Spleen (tissue), 11 donors: Measurements from ENCODE around the gene UTP14C. TPM values are rescaled to one million over a fixed set of nuclear protein-coding genes. Genes with fewer than 3 reads are reported as not detected.

Experiments
- DNase-seq: peaks from one replicate; pipeline ENCODE4 v3.0.0-alpha.2; 2020
- H3K27ac ChIP-seq, 8 donors: fragments of 200-600 bp; sonication (generic) in 7 of 8; 1 replicate in 4 of 8; 2 replicates in 4 of 8; pipeline versions ENCODE4 v1.5.0 to v1.8.0; 2016 to 2021; ENCODE audit warnings: inconsistent platforms in 4 of 8, mild to moderate bottlenecking in 4 of 8, moderate library complexity in 1 of 8
- H3K27me3 ChIP-seq, 7 donors: fragments of 200-600 bp; sonication (generic) in 6 of 7; replicated peaks in 1 of 7; 1 replicate in 4 of 7; 2 replicates in 3 of 7; pipeline versions ENCODE4 v1.5.0 to v1.8.0; 2016 to 2021; ENCODE audit warnings: inconsistent platforms in 3 of 7, mild to moderate bottlenecking in 1 of 7
- H3K36me3 ChIP-seq, 6 donors: fragments of 200-600 bp; sonication (generic) in 5 of 6; 1 replicate in 4 of 6; 2 replicates in 2 of 6; pipeline versions ENCODE4 v1.5.0 to v1.8.0; 2016 to 2021; ENCODE audit warnings: inconsistent platforms in 2 of 6
- H3K4me1 ChIP-seq, 6 donors: fragments of 200-600 bp; sonication (generic) in 5 of 6; 1 replicate in 3 of 6; 2 replicates in 3 of 6; pipeline versions ENCODE4 v1.5.0 to v1.8.0; 2016 to 2021; ENCODE audit warnings: inconsistent platforms in 3 of 6
- H3K4me3 ChIP-seq, 8 donors: fragments of 200-600 bp; sonication (generic) in 7 of 8; 1 replicate in 4 of 8; 2 replicates in 4 of 8; pipeline versions ENCODE4 v1.5.0 to v1.8.0; 2016 to 2021; ENCODE audit warnings: inconsistent platforms in 4 of 8, mild to moderate bottlenecking in 4 of 8, moderate library complexity in 2 of 8
- H3K9me3 ChIP-seq, 8 donors: fragments of 200-600 bp; sonication (generic) in 7 of 8; 1 replicate in 4 of 8; 2 replicates in 4 of 8; pipeline versions ENCODE4 v1.5.0 to v1.8.0; 2016 to 2021; ENCODE audit warnings: inconsistent platforms in 4 of 8
- POLR2A ChIP-seq, 3 donors: fragments of 450-650 bp; IDR thresholded peaks; one replicate each; pipeline ENCODE4 v1.5.1; 2017; ENCODE audit warnings: antibody characterized with exemption in 3 of 3, mild to moderate bottlenecking in 1 of 3
- POLR2AphosphoS5 ChIP-seq, 3 donors: sonication (generic); formaldehyde crosslinking; IDR thresholded peaks; one replicate each; pipeline ENCODE4 v1.5.1; 2017; ENCODE audit warnings: antibody characterized with exemption in 3 of 3
- WGBS, 5 donors: extraction: QIAGEN DNeasy Blood & Tissue Kit in 3 of 5; methylation state at CpG; one replicate each; pipeline versions ENCODE4 v1.1.5 to v1.1.7; 2013 to 2018; 5-methylcytosine and 5-hydroxymethylcytosine counted together
- intact Hi-C: fragments of 100-400 bp; cut with DNase I; formaldehyde crosslinking; loops from one replicate; pipeline ENCODE4 v1.15.0; 2023; ENCODE audit warnings: low total_unique reads
- polyA plus RNA-seq, 3 donors: library from polyadenylated mRNA; stranded (reverse); fragments of 200-250 nt; gene quantifications; one replicate each; pipeline ENCODE4 v1.2.1, GENCODE V29; 2013
- total RNA-seq, 7 donors: library from RNA; depleted of rRNA in 3 of 7; stranded (reverse); fragments of >200 nt in 3 of 7; fragmentation: NEBNext Ultra II Directional in 4 of 7; extraction: Animal tissue kit (Norgen Biotek cat#: 25700) in 4 of 7; gene quantifications; one replicate each; pipeline versions ENCODE4 v1.1.0 to v1.2.1, GENCODE V29; 2016 to 2021
- TF ChIP-seq, protein P1 (sequence below), 11 experiments: fragments of 200-600 bp in 7 of 11; fragments of 450-650 bp in 4 of 11; sonication (generic) in 4 of 11; IDR thresholded peaks in 8 of 11; conservative IDR thresholded peaks in 3 of 11; 1 replicate in 7 of 11; 2 replicates in 4 of 11; pipeline versions ENCODE4 v1.4.0 to v1.8.0; 2016 to 2021; ENCODE audit warnings: antibody characterized with exemption in 11 of 11, inconsistent platforms in 4 of 11, mild to moderate bottlenecking in 1 of 11
- donor health status: healthy with polysubstance abuse.
- donor health status: DM: no; HTN: no; CAD: no; lungs with moderate emphysema.
- donor health status: DM: no; HTN: no; CAD: no.
- donor health status: Bipolar disorder and iron deficiency.
- donor health status: healthy.
- donor health status: DM: no; HTN: no; CAD: no.
- donor health status: DM: yes; HTN: yes; CAD: no.

UTP14C gene
- total and polyA plus RNA-seq, 10 donors: 2.2 to 20.2 (median 15.0) TPM

DNA sequence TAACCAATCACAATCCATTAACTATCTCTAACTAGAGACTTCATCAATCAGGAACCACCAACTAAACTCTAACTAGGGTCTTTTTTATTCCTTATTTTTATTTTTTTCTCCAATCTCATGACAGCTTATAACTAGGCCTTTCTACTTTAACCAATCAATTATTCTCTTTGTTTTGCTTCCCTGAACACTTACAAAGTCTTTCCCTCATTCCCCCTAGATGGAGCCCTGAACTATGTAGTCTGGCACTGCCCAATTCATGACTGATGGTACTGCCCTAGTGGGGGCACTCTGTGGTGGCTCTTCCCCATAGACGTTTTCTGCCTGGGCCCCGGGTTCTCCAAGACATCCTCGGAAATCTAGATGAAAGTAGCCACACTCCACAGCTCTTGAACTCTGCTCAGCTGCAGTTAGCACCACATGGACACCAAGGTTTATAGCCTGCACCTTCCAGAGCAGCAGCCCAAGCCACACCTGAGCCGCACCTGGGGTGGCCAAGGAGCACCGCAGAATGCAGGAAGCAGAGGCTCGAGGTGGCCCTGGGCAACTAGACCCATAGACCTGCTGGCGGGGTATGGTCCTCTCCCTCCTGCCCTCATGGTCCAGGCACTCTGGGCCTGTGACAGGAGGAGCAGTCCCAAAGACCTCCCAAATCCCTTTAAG, 19.9 kb upstream of the UTP14C start:
- WGBS, 5 donors: 81 to 84% (median 82%) methylated on average over 7 of the region's 7 CpGs
- H3K27ac ChIP-seq: no peak overlapping the region
- TF ChIP-seq POLR2AphosphoS5 (IDR thresholded peaks at IDR 0.05) (no peak), POLR2A (IDR thresholded peaks at IDR 0.05) (no peak)
- TF ChIP-seq, protein P1, sequence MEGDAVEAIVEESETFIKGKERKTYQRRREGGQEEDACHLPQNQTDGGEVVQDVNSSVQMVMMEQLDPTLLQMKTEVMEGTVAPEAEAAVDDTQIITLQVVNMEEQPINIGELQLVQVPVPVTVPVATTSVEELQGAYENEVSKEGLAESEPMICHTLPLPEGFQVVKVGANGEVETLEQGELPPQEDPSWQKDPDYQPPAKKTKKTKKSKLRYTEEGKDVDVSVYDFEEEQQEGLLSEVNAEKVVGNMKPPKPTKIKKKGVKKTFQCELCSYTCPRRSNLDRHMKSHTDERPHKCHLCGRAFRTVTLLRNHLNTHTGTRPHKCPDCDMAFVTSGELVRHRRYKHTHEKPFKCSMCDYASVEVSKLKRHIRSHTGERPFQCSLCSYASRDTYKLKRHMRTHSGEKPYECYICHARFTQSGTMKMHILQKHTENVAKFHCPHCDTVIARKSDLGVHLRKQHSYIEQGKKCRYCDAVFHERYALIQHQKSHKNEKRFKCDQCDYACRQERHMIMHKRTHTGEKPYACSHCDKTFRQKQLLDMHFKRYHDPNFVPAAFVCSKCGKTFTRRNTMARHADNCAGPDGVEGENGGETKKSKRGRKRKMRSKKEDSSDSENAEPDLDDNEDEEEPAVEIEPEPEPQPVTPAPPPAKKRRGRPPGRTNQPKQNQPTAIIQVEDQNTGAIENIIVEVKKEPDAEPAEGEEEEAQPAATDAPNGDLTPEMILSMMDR (IDR thresholded peaks at IDR 0.05 in 8 of 11, conservative IDR thresholded peaks at IDR 0.05 in 3 of 11): no peak
- no peak for DNase-seq
- H3K4me1 ChIP-seq: no peaks in the 10 kb centered on the region
- H3K4me3 ChIP-seq: no peak overlapping the region
- no peaks in the 10 kb centered on the region for H3K9me3 ChIP-seq
- H3K36me3 ChIP-seq: no peaks in the 10 kb centered on the region
- H3K27me3 ChIP-seq: peaks cover 0 to 10% (median 0%) of the 10 kb centered on the region in 7 donors
- intact Hi-C loops: loop anchor here (10.0 kb wide), 1 partner anchor 120 kb away; the partner anchor contains the start of gene NEK5

DNA sequence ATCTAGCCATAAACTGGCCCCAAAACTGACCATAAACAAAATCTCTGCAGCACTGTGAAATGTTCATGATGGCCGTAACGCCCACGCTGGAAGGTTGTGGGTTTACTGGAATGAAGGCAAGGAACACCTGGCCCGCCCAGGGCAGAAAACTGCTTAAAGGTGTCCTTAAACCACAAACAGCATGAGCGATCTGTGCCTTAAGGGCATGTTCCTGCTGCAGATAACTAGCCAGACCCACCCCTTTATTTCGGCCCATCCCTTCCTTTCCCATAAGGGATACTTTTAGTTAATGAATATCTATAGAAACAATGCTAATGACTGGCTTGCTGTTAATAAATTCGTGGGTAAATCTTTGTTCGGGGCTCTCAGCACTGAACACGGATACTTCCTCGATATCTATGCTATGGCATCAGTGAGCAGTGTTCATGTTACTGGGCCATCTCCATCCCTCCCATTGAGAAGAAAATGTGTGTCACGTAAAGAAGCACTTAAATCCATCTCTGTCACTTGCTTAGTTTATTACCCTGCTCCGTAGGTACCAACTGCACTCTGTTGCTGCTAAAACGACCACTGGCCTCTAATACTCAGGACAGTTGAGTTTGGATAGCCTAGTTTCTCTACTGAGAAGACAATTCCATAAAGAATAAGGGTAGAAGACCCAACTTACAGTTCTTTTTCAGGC, 18.5 kb upstream of the UTP14C start:
- TF ChIP-seq POLR2A (IDR thresholded peaks at IDR 0.05): no peak
- TF ChIP-seq, protein P1 (IDR thresholded peaks at IDR 0.05 in 8 of 11, conservative IDR thresholded peaks at IDR 0.05 in 3 of 11): no peak
- no peak for TF ChIP-seq POLR2AphosphoS5 (IDR thresholded peaks at IDR 0.05)
- Histone ChIP-seq H3K4me3 (no peak overlapping the region), H3K27me3 (peaks cover 0 to 24% (median 4%) of the 10 kb centered on the region in 7 donors), H3K27ac (no peak overlapping the region), H3K4me1 (peaks cover 2 to 9% (median 7%) of the 10 kb centered on the region in 6 donors), H3K36me3 (no peaks in the 10 kb centered on the region), H3K9me3 (no peaks in the 10 kb centered on the region)
- 84 to 94% (median 89%) methylated on average over 13 of the region's 13 CpGs for WGBS, 5 donors
- intact Hi-C loops: loop anchor here (10.0 kb wide), 1 partner anchor 119 kb away; the partner anchor contains the start of gene NEK5
- DNase-seq: no peak

DNA sequence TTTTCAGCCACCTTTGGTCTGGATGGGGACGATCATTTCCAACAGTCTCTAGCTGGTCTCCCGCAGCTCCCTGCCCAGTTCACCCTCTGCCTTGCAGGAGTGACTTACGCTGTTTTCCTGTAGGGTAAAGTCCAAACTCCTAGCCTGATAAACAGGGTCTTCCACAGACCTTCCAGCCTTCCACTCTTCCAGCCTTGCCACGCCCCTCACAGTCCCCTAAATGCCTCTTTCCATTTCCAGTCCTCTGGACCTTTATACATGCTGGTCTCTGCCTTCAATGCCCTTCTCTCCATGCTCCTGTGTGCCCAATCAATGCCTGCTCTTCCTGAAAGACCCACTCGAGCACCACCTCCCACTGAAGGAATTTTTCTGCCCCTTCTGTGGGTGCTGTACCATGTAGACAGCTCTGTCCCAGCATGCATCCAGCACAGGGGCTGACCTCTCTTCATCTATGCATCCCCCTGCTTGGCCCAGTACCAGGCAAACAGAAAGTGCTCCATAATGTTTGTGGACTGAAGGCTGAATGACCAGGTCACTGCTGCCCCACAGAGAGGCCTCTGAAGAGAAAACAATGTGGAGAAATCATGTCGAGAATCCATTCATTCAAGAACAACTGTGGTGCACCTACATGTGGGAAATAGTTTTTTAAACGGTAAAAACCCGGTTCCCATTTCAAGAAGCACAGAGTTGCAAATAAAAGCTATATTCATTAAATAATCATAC, 17.8 kb upstream of the UTP14C start:
- intact Hi-C loops: loop anchor here (10.0 kb wide), 1 partner anchor 118 kb away; the partner anchor contains the start of gene NEK5
- WGBS, 5 donors: 80 to 87% (median 84%) methylated on average over 8 of the region's 8 CpGs
- TF ChIP-seq, protein P1 (IDR thresholded peaks at IDR 0.05 in 8 of 11, conservative IDR thresholded peaks at IDR 0.05 in 3 of 11): no peak
- TF ChIP-seq POLR2AphosphoS5 (IDR thresholded peaks at IDR 0.05): no peak
- TF ChIP-seq POLR2A (IDR thresholded peaks at IDR 0.05): no peak
- peaks cover 0 to 31% (median 8%) of the 10 kb centered on the region in 7 donors for H3K27me3 ChIP-seq
- H3K27ac ChIP-seq: no peak overlapping the region
- no peak overlapping the region for H3K4me3 ChIP-seq
- H3K9me3 ChIP-seq: no peaks in the 10 kb centered on the region
- no peak for DNase-seq
- peaks cover 3 to 16% (median 12%) of the 10 kb centered on the region in 6 donors for H3K4me1 ChIP-seq
- no peaks in the 10 kb centered on the region for H3K36me3 ChIP-seq
